ENCODE results near the gene KAZN. TPM values are rescaled to one million over a fixed set of nuclear protein-coding genes. Genes with fewer than 3 reads are reported as not detected.

KAZN gene
- total and polyA plus RNA-seq, 4 donors: 17.8 to 54.0 (median 38.4) TPM

DNA sequence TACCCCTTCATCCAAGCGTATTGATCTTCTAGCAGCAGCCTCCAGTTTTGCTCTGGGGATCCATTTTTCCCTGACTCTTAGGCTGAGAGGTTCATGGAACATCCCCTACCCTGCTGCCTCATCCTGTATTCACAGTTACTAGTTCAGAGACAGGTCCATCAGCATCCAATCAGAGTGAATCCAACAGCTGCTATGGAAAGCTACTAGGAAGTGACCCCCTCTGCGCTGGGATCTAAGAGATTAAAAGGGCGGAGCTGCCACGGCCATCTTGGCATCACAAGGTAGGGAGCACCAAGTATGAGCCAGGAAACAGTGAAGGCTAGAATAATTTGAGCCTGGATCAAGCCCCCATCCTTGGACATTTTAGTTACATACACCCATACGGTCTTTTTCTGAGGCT is 32.5 kb downstream of the KAZN start:
- no peak for DNase-seq (ENCODE audit: low read depth in 4 of 6, low spot score in 6 of 6)
- H3K36me3 ChIP-seq (ENCODE audit: control insufficient read depth, insufficient read depth, low read length): no peaks in the 10 kb centered on the region
- no peak overlapping the region for H3K27ac ChIP-seq (ENCODE audit: low read depth, low read length)
- peaks cover 38% of the 10 kb centered on the region for H3K4me1 ChIP-seq (ENCODE audit: control insufficient read depth, insufficient read depth, low read length)
- no peak overlapping the region for H3K4me3 ChIP-seq (ENCODE audit: low read depth, low read length)
- WGBS (ENCODE audit: insufficient coverage): 100% methylated on average over 4 of the region's 5 CpGs
- no peaks in the 10 kb centered on the region for H3K27me3 ChIP-seq (ENCODE audit: control insufficient read depth, insufficient read depth, low read length)
- no peaks in the 10 kb centered on the region for H3K9me3 ChIP-seq (ENCODE audit: control insufficient read depth, insufficient read depth, low read length)

DNA sequence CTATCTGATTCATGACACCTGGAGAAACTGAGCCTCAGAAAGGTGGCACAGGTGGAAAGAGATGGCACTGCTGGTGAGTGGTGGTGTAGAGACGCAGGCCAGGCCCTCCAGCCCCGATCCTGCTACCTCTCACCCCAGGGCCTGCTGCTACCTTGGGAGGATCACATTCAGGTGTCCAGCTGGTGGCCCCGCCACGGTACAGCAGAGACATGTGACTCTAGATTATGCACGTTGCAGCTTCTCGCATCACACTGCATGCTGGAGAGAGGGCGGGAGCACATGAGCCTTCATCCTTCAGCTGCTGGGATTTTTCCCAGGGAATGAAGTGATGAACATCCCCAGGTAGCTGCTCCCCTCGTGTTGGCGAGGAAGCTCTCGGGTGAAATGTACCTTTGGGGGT is 32.9 kb downstream of the KAZN start:
- Histone ChIP-seq H3K9me3 (ENCODE audit: control insufficient read depth, insufficient read depth, low read length) (no peaks in the 10 kb centered on the region), H3K4me3 (ENCODE audit: low read depth, low read length) (no peak overlapping the region), H3K27me3 (ENCODE audit: control insufficient read depth, insufficient read depth, low read length) (no peaks in the 10 kb centered on the region), H3K27ac (ENCODE audit: low read depth, low read length) (no peak overlapping the region), H3K4me1 (ENCODE audit: control insufficient read depth, insufficient read depth, low read length) (peaks cover 34% of the 10 kb centered on the region), H3K36me3 (ENCODE audit: control insufficient read depth, insufficient read depth, low read length) (no peaks in the 10 kb centered on the region)
- no peak for DNase-seq (ENCODE audit: low read depth in 4 of 6, low spot score in 6 of 6)
- WGBS (ENCODE audit: insufficient coverage): 79% methylated on average over 7 of the region's 10 CpGs

- Histone ChIP-seq H3K27me3 (ENCODE audit: control insufficient read depth, insufficient read depth, low read length) (no peaks in the 10 kb centered on the region), H3K36me3 (ENCODE audit: control insufficient read depth, insufficient read depth, low read length) (no peaks in the 10 kb centered on the region), H3K4me1 (ENCODE audit: control insufficient read depth, insufficient read depth, low read length) (peaks cover 8% of the 10 kb centered on the region), H3K4me3 (ENCODE audit: low read depth, low read length) (no peak overlapping the region), H3K27ac (ENCODE audit: low read depth, low read length) (no peak overlapping the region), H3K9me3 (ENCODE audit: control insufficient read depth, insufficient read depth, low read length) (no peaks in the 10 kb centered on the region)
- no peak for DNase-seq (ENCODE audit: low read depth in 4 of 6, low spot score in 6 of 6)
- WGBS (ENCODE audit: insufficient coverage): 68% methylated on average over 3 of the region's 5 CpGs
Observed at GRCh38 chr1:14634486-14634885, 36.0 kb downstream of the KAZN start.

GRCh38 chr1:14635421-14635820 is 36.9 kb downstream of the KAZN start:
- H3K4me3 ChIP-seq (ENCODE audit: low read depth, low read length): no peak overlapping the region
- no peak overlapping the region for H3K27ac ChIP-seq (ENCODE audit: low read depth, low read length)
- WGBS (ENCODE audit: insufficient coverage): 100% methylated on average over 7 of the region's 9 CpGs
- H3K27me3 ChIP-seq (ENCODE audit: control insufficient read depth, insufficient read depth, low read length): no peaks in the 10 kb centered on the region
- peaks cover 3% of the 10 kb centered on the region for H3K36me3 ChIP-seq (ENCODE audit: control insufficient read depth, insufficient read depth, low read length)
- peaks cover 7% of the 10 kb centered on the region for H3K4me1 ChIP-seq (ENCODE audit: control insufficient read depth, insufficient read depth, low read length)
- DNase-seq (ENCODE audit: low read depth in 4 of 6, low spot score in 6 of 6): no peak
- H3K9me3 ChIP-seq (ENCODE audit: control insufficient read depth, insufficient read depth, low read length): no peaks in the 10 kb centered on the region

- Histone ChIP-seq H3K9me3 (ENCODE audit: control insufficient read depth, insufficient read depth, low read length) (no peaks in the 10 kb centered on the region), H3K27ac (ENCODE audit: low read depth, low read length) (no peak overlapping the region), H3K27me3 (ENCODE audit: control insufficient read depth, insufficient read depth, low read length) (no peaks in the 10 kb centered on the region), H3K36me3 (ENCODE audit: control insufficient read depth, insufficient read depth, low read length) (peaks cover 3% of the 10 kb centered on the region), H3K4me3 (ENCODE audit: low read depth, low read length) (no peak overlapping the region), H3K4me1 (ENCODE audit: control insufficient read depth, insufficient read depth, low read length) (peaks cover 7% of the 10 kb centered on the region)
- WGBS (ENCODE audit: insufficient coverage): no CpG with 5 or more reads among the region's 9 CpGs
- DNase-seq (ENCODE audit: low read depth in 4 of 6, low spot score in 6 of 6): no peak
Observed at GRCh38 chr1:14636897-14637632, 38.6 kb downstream of the KAZN start.

- H3K9me3 ChIP-seq (ENCODE audit: control insufficient read depth, insufficient read depth, low read length): peaks cover 4% of the 10 kb centered on the region
- DNase-seq (ENCODE audit: low read depth in 4 of 6, low spot score in 6 of 6): no peak
- peaks cover 3% of the 10 kb centered on the region for H3K36me3 ChIP-seq (ENCODE audit: control insufficient read depth, insufficient read depth, low read length)
Observed at GRCh38 chr1:14639291-14640050, 41.0 kb downstream of the KAZN start.

DNA sequence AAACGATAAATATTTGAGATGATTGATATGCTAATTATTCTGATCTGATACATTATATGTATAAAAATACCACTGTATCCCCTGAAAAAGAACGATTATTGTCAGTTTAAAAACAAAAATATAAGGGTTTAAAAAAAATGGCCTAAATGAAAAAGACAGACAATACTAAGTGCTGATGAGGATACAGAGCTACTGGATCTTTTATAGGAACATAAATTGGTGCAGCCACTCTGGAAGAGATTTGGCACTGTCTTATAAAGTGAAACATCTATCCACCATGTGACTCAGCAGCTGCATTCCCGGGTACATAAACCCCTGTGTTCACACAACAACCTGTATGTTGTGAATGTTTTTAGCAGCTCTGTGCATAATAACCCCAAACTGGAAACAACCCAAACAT is 44.2 kb downstream of the KAZN start:
- no CpG with 5 or more reads among the region's 3 CpGs for WGBS (ENCODE audit: insufficient coverage)
- no peaks in the 10 kb centered on the region for H3K27me3 ChIP-seq (ENCODE audit: control insufficient read depth, insufficient read depth, low read length)
- H3K36me3 ChIP-seq (ENCODE audit: control insufficient read depth, insufficient read depth, low read length): peaks cover 3% of the 10 kb centered on the region
- no peak for DNase-seq (ENCODE audit: low read depth in 4 of 6, low spot score in 6 of 6)
- no peak overlapping the region for H3K27ac ChIP-seq (ENCODE audit: low read depth, low read length)
- H3K4me3 ChIP-seq (ENCODE audit: low read depth, low read length): no peak overlapping the region
- peaks cover 6% of the 10 kb centered on the region for H3K9me3 ChIP-seq (ENCODE audit: control insufficient read depth, insufficient read depth, low read length)
- no peaks in the 10 kb centered on the region for H3K4me1 ChIP-seq (ENCODE audit: control insufficient read depth, insufficient read depth, low read length)

More at GRCh38 chr1:14639291-14640050, 41.0 kb downstream of the KAZN start:
- 81% methylated on average over 4 of the region's 15 CpGs for WGBS (ENCODE audit: insufficient coverage)
- no peaks in the 10 kb centered on the region for H3K27me3 ChIP-seq (ENCODE audit: control insufficient read depth, insufficient read depth, low read length)
- no peak overlapping the region for H3K27ac ChIP-seq (ENCODE audit: low read depth, low read length)
- H3K4me3 ChIP-seq (ENCODE audit: low read depth, low read length): no peak overlapping the region
- H3K4me1 ChIP-seq (ENCODE audit: control insufficient read depth, insufficient read depth, low read length): peaks cover 6% of the 10 kb centered on the region

DNA sequence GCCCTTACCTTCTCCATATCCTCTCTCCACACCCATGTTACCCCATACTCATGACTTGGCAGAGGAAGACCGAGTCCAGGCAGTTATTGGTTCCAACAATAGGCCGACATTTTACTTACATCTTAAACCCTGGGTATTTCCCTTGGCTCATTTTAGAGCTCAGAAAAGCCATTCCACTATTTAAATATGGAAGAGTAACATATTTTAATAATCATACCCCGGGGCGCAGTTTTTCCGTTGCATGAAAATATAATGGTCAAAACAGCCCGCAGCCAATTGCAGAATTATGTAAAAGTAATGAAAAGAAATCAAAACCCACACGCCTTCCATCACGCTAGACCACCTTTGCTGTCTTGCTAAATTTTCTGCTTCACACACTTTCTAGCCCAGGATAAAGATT is 48.5 kb downstream of the KAZN start:
- no peak overlapping the region for H3K4me3 ChIP-seq (ENCODE audit: low read depth, low read length)
- H3K27ac ChIP-seq (ENCODE audit: low read depth, low read length): no peak overlapping the region
- no peaks in the 10 kb centered on the region for H3K36me3 ChIP-seq (ENCODE audit: control insufficient read depth, insufficient read depth, low read length)
- peaks cover 5% of the 10 kb centered on the region for H3K4me1 ChIP-seq (ENCODE audit: control insufficient read depth, insufficient read depth, low read length)
- no peak for DNase-seq (ENCODE audit: low read depth in 4 of 6, low spot score in 6 of 6)
- WGBS (ENCODE audit: insufficient coverage): no CpG with 5 or more reads among the region's 8 CpGs
- peaks cover 6% of the 10 kb centered on the region for H3K9me3 ChIP-seq (ENCODE audit: control insufficient read depth, insufficient read depth, low read length)
- no peaks in the 10 kb centered on the region for H3K27me3 ChIP-seq (ENCODE audit: control insufficient read depth, insufficient read depth, low read length)

DNA sequence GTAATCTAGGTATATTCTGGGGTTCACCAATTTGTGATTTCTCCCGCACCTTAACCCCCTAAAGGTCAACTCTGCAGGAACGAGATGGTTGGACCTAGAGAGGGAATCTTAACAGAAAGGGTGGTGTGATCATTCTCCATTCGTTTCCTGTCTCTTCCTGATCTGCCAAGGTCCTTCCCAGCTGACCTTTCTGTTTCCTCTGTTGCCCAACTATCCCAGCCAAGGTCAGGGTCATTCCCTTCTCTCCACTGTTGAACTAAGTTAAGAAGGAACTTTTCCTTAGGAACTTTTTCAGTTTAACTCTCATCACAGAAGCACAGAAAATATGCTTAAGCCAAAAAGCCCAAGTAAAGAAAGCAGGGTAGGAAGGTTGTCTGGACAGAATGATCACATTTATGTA is 49.3 kb downstream of the KAZN start:
- WGBS (ENCODE audit: insufficient coverage): no CpG with 5 or more reads among the region's 3 CpGs
- peaks cover 5% of the 10 kb centered on the region for H3K9me3 ChIP-seq (ENCODE audit: control insufficient read depth, insufficient read depth, low read length)
- H3K4me3 ChIP-seq (ENCODE audit: low read depth, low read length): no peak overlapping the region
- DNase-seq (ENCODE audit: low read depth in 4 of 6, low spot score in 6 of 6): no peak
- no peaks in the 10 kb centered on the region for H3K36me3 ChIP-seq (ENCODE audit: control insufficient read depth, insufficient read depth, low read length)
- H3K27ac ChIP-seq (ENCODE audit: low read depth, low read length): no peak overlapping the region
- no peaks in the 10 kb centered on the region for H3K27me3 ChIP-seq (ENCODE audit: control insufficient read depth, insufficient read depth, low read length)
- peaks cover 5% of the 10 kb centered on the region for H3K4me1 ChIP-seq (ENCODE audit: control insufficient read depth, insufficient read depth, low read length)

GRCh38 chr1:14648391-14648790 is 49.9 kb downstream of the KAZN start:
- H3K4me3 ChIP-seq (ENCODE audit: low read depth, low read length): no peak overlapping the region
- H3K36me3 ChIP-seq (ENCODE audit: control insufficient read depth, insufficient read depth, low read length): no peaks in the 10 kb centered on the region
- H3K27me3 ChIP-seq (ENCODE audit: control insufficient read depth, insufficient read depth, low read length): no peaks in the 10 kb centered on the region
- DNase-seq (ENCODE audit: low read depth in 4 of 6, low spot score in 6 of 6): no peak
- 50% methylated on average over 1 of the region's 3 CpGs for WGBS (ENCODE audit: insufficient coverage)
- peaks cover 3% of the 10 kb centered on the region for H3K9me3 ChIP-seq (ENCODE audit: control insufficient read depth, insufficient read depth, low read length)
- H3K4me1 ChIP-seq (ENCODE audit: control insufficient read depth, insufficient read depth, low read length): peaks cover 8% of the 10 kb centered on the region
- H3K27ac ChIP-seq (ENCODE audit: low read depth, low read length): no peak overlapping the region

Measured in spinal cord (tissue), 10 donors.